HG03342 (cell line): ENCODE measurements around the gene ACSM6.
A peak's percentile ranks its signal among the peaks of the same experiment; 100 is the strongest.
"Not testable (repeated sequence)": the region's sequence is repeated elsewhere in the genome, so short reads cannot be mapped to it uniquely, and the experiment has no call there.

ENCODE experiments used
- ATAC-seq: cut with Tn5 transposase; IDR thresholded peaks from one replicate; pipeline ENCODE4 v1.9.1; 2021; ENCODE audit warnings: mild to moderate bottlenecking, moderate library complexity; ENCODE audit not compliant: unreplicated experiment

Gene ACSM6

GRCh38 chr10:95214369-95214768 lies 20.3 kb downstream of the ACSM6 start:
- peak; percentile 11 for ATAC-seq

- ATAC-seq: peak; percentile 74
These were observed 20.8 kb downstream of the ACSM6 start for GRCh38 chr10:95214793-95215192.

- ATAC-seq: no peak
These were observed 23.4 kb downstream of the ACSM6 start for GRCh38 chr10:95217476-95217875.

- ATAC-seq: no peak
These were observed 26.5 kb downstream of the ACSM6 start for GRCh38 chr10:95220539-95220938.

- ATAC-seq: no peak
These were observed 27.1 kb downstream of the ACSM6 start for GRCh38 chr10:95221124-95221523.

GRCh38 chr10:95225136-95225535 lies 31.1 kb downstream of the ACSM6 start:
- ATAC-seq: no peak

GRCh38 chr10:95228934-95229723 lies 35.1 kb downstream of the ACSM6 start:
- not testable (repeated sequence) for ATAC-seq

- ATAC-seq: no peak
These were observed 35.9 kb downstream of the ACSM6 start for GRCh38 chr10:95229724-95230627.

- ATAC-seq: not testable (repeated sequence)
These were observed 36.9 kb downstream of the ACSM6 start for GRCh38 chr10:95230677-95231586.

GRCh38 chr10:95233377-95234034 lies 39.5 kb downstream of the ACSM6 start:
- no peak for ATAC-seq

- no peak for ATAC-seq
These were observed 40.9 kb downstream of the ACSM6 start for GRCh38 chr10:95234951-95235350.

- no peak for ATAC-seq
These were observed 41.6 kb downstream of the ACSM6 start for GRCh38 chr10:95235676-95236067.

- peak; percentile 98 for ATAC-seq
These were observed 42.2 kb downstream of the ACSM6 start for GRCh38 chr10:95236068-95236903.

GRCh38 chr10:95237376-95238170 lies 43.5 kb downstream of the ACSM6 start:
- ATAC-seq: no peak

- ATAC-seq: not testable (repeated sequence)
These were observed 46.1 kb downstream of the ACSM6 start for GRCh38 chr10:95240096-95240495.

GRCh38 chr10:95240811-95241210 lies 46.8 kb downstream of the ACSM6 start:
- no peak for ATAC-seq

GRCh38 chr10:95241533-95241932 lies 47.5 kb downstream of the ACSM6 start:
- ATAC-seq: no peak

GRCh38 chr10:95242581-95243317 lies 48.7 kb downstream of the ACSM6 start:
- ATAC-seq: no peak
